Skin of body (tissue), 2 donors: Measurements from ENCODE around the gene GALNT10. TPM values are rescaled to one million over a fixed set of nuclear protein-coding genes. Genes with fewer than 3 reads are reported as not detected.

Experiments
- DNase-seq: peaks from one replicate; lab custom pipeline; 2025; lab: John Stamatoyannopoulos, UW
- total RNA-seq: library from RNA; depleted of rRNA; stranded (reverse); fragments of >200 nt; gene quantifications from one replicate; pipeline ENCODE4 v1.2.3, GENCODE V29; 2014

Gene GALNT10
- total RNA-seq, 1 donor from 2014 or later = 6.9 TPM

- DNase-seq = no peak
Observed at GRCh38 chr5:154442801-154443200, 252.3 kb downstream of the GALNT10 start.

GRCh38 chr5:154444556-154445421, 254.3 kb downstream of the GALNT10 start:
- DNase-seq = no peak

- peak; percentile 90 for DNase-seq
Observed at GRCh38 chr5:154445422-154446194, 255.1 kb downstream of the GALNT10 start, which contains the start of gene SAP30L. TSS of gene SAP30L (plus strand) at chr5:154445997. CDS start at chr5:154446605, 608 bp downstream.

GRCh38 chr5:154446195-154447088, 255.9 kb downstream of the GALNT10 start:
- peak; percentile 53 for DNase-seq

GRCh38 chr5:154447089-154447725, 256.7 kb downstream of the GALNT10 start:
- DNase-seq = no peak

- no peak for DNase-seq
Observed at GRCh38 chr5:154449786-154450185, 259.3 kb downstream of the GALNT10 start.

- no peak for DNase-seq
Observed at GRCh38 chr5:154451957-154452356, 261.4 kb downstream of the GALNT10 start.

- no peak for DNase-seq
Observed at GRCh38 chr5:154455585-154455984, 265.1 kb downstream of the GALNT10 start.

- DNase-seq = no peak
Observed at GRCh38 chr5:154456540-154456939, 266.0 kb downstream of the GALNT10 start.

GRCh38 chr5:154459015-154459414, 268.5 kb downstream of the GALNT10 start:
- DNase-seq = no peak

- no peak for DNase-seq
Observed at GRCh38 chr5:154460172-154460571, 269.6 kb downstream of the GALNT10 start.

- no peak for DNase-seq
Observed at GRCh38 chr5:154461531-154461930, 271.0 kb downstream of the GALNT10 start.

GRCh38 chr5:154464438-154464837, 273.9 kb downstream of the GALNT10 start:
- DNase-seq = no peak

GRCh38 chr5:154465169-154465568, 274.6 kb downstream of the GALNT10 start:
- no peak for DNase-seq

- DNase-seq = no peak
Observed at GRCh38 chr5:154466147-154466546, 275.6 kb downstream of the GALNT10 start.

GRCh38 chr5:154466671-154467070, 276.1 kb downstream of the GALNT10 start:
- DNase-seq = no peak

GRCh38 chr5:154467655-154468354, 277.3 kb downstream of the GALNT10 start:
- DNase-seq = peak; percentile 27

GRCh38 chr5:154470137-154470536, 279.6 kb downstream of the GALNT10 start:
- no peak for DNase-seq
